Lower leg skin (tissue), 3 donors: ENCODE results near the gene WSCD1.

Experiments
- POLR2A ChIP-seq, 2 donors: fragments of 450-650 bp; IDR thresholded peaks; one replicate each; pipeline ENCODE4 v1.6.1; 2016 to 2017; ENCODE audit warnings: antibody characterized with exemption in 2 of 2, mild to moderate bottlenecking in 1 of 2, moderate library complexity in 1 of 2
- TF ChIP-seq, protein P1 (sequence below), 3 donors: fragments of 450-650 bp; IDR thresholded peaks; one replicate each; pipeline ENCODE4 v1.5.1; 2016; ENCODE audit warnings: antibody characterized with exemption in 3 of 3, mild to moderate bottlenecking in 3 of 3, moderate library complexity in 2 of 3

- TF ChIP-seq, protein P1, sequence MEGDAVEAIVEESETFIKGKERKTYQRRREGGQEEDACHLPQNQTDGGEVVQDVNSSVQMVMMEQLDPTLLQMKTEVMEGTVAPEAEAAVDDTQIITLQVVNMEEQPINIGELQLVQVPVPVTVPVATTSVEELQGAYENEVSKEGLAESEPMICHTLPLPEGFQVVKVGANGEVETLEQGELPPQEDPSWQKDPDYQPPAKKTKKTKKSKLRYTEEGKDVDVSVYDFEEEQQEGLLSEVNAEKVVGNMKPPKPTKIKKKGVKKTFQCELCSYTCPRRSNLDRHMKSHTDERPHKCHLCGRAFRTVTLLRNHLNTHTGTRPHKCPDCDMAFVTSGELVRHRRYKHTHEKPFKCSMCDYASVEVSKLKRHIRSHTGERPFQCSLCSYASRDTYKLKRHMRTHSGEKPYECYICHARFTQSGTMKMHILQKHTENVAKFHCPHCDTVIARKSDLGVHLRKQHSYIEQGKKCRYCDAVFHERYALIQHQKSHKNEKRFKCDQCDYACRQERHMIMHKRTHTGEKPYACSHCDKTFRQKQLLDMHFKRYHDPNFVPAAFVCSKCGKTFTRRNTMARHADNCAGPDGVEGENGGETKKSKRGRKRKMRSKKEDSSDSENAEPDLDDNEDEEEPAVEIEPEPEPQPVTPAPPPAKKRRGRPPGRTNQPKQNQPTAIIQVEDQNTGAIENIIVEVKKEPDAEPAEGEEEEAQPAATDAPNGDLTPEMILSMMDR (IDR thresholded peaks at IDR 0.05), result no peak
- TF ChIP-seq POLR2A (IDR thresholded peaks at IDR 0.05), result no peak
Measured at GRCh38 chr17:6067060-6067459, 3.1 kb upstream of the WSCD1 start.
